Pancreas (tissue), 10 donors: Measurements from ENCODE around the gene ACTN2. TPM values are rescaled to one million over a fixed set of nuclear protein-coding genes. Genes with fewer than 3 reads are reported as not detected.
A peak's percentile ranks its signal among the peaks of the same experiment; 100 is the strongest.

Experiments used
- ATAC-seq, 4 donors: fragments of 200-7000 bp; cut with Tn5 transposase; one replicate each; pipeline versions ENCODE4 v1.8.0 to v1.9.1; 2020; ENCODE audit warnings: mild to moderate bottlenecking in 4 of 4, moderate library complexity in 4 of 4
- DNase-seq, 6 donors: peaks; one replicate each; pipeline ENCODE4 v3.0.0-alpha.2; 2020
- FAIRE-seq: peaks from 2 replicates; lab custom pipeline; 2012; peaks lifted over from hg19 to GRCh38; lab: Jason Lieb, UNC
- H3K27ac ChIP-seq, 4 donors: fragments of 200-600 bp; sonication (generic); 1 replicate in 3 of 4; 2 replicates in 1 of 4; pipeline versions ENCODE4 v1.5.0 to v1.8.0; 2020
- H3K27me3 ChIP-seq, 4 donors: fragments of 200-600 bp; one replicate each; pipeline ENCODE4 v1.8.0; 2021
- H3K36me3 ChIP-seq, 3 donors: fragments of 200-600 bp; sonication (generic) in 1 of 3; one replicate each; pipeline versions ENCODE4 v1.5.0 to v1.8.0; 2020 to 2021
- H3K4me1 ChIP-seq, 3 donors: fragments of 200-600 bp; one replicate each; pipeline ENCODE4 v1.8.0; 2021
- H3K4me3 ChIP-seq, 4 donors: fragments of 200-600 bp; sonication (generic) in 2 of 4; one replicate each; pipeline versions ENCODE4 v1.5.0 to v1.8.0; 2020 to 2021
- H3K9me3 ChIP-seq, 4 donors: fragments of 200-600 bp; one replicate each; pipeline ENCODE4 v1.8.0; 2021
- WGBS, 2 donors: extraction: QIAGEN DNeasy Blood & Tissue Kit; methylation state at CpG; one replicate each; pipeline ENCODE4 v1.1.7; 2013; 5-methylcytosine and 5-hydroxymethylcytosine counted together
- intact Hi-C, 3 donors: fragments of 100-400 bp; cut with DNase I; formaldehyde crosslinking; loops; one replicate each; pipeline versions ENCODE4 v1.11.1 to v1.14.2; 2022
- polyA plus RNA-seq, 2 donors: library from polyadenylated mRNA; stranded (reverse); fragments of 200-250 nt; gene quantifications; one replicate each; pipeline ENCODE4 v1.2.3, GENCODE V29; 2013
- total RNA-seq, 6 donors: library from RNA; stranded (reverse); fragmentation: NEBNext Ultra II Directional in 4 of 6; extraction: Animal tissue kit (Norgen Biotek cat#: 25700) in 4 of 6; gene quantifications; one replicate each; pipeline versions ENCODE4 v1.2.1 to v1.2.4, GENCODE V29; 2021 to 2023
- TF ChIP-seq, protein P1 (sequence below), 4 donors: fragments of 200-600 bp; sonication (generic) in 3 of 4; IDR thresholded peaks; one replicate each; pipeline versions ENCODE4 v1.5.0 to v1.8.0; 2021; ENCODE audit warnings: antibody characterized with exemption in 4 of 4
- donor health status: healthy with polysubstance abuse.
- donor health status: DM: no; HTN: no; CAD: no; lungs with moderate emphysema.
- donor health status: DM: no; HTN: no; CAD: no.
- donor health status: control.
- donor health status: control.
- donor health status: Bipolar disorder and iron deficiency.
- donor health status: DM: yes; HTN: yes; CAD: no.
- donor health status: DM: no; HTN: no; CAD: no.
- donor health status: DM: no; HTN: no; CAD: no.
- donor health status: DM: yes; HTN: yes; CAD: no.

The ACTN2 gene
- total and polyA plus RNA-seq, 8 donors = 0.95 to 4.6 (median 1.5) TPM

DNA sequence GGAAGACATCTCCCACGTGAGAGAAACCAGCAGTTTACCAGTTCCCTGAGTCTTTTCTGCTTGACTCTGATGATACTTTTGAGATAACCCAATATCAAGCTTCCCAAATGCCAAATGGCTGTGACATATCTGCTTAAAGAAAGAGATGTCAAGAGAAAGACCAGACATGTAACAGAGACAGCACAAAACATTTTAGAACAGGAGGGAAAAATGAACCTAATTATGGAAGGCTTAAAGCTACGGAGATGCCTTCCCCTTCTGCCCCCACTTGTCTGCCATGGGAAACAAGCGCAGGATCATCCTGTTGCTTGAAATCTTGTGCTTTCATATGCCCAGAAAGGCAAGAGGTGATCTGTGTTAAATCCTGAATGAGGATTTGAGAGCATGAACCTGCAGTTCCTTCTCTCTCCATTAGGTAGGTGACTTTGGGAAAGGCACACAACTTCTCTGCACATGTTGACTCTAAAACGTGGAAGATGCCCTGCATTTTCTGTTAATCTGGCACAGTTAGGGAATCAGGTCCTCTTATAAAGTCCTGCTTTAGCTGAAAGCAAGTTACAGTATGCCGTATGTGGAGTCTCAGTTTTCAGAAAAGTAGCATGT is 62.1 kb downstream of the ACTN2 start:
- Histone ChIP-seq H3K27ac (no peak overlapping the region), H3K4me1 (no peaks in the 10 kb centered on the region), H3K9me3 (no peaks in the 10 kb centered on the region), H3K27me3 (no peaks in the 10 kb centered on the region), H3K36me3 (no peaks in the 10 kb centered on the region), H3K4me3 (no peak overlapping the region)
- FAIRE-seq = no peak
- WGBS, 2 donors = 74 to 82% methylated on average over 5 of the region's 5 CpGs
- no peak for ATAC-seq
- TF ChIP-seq, protein P1, sequence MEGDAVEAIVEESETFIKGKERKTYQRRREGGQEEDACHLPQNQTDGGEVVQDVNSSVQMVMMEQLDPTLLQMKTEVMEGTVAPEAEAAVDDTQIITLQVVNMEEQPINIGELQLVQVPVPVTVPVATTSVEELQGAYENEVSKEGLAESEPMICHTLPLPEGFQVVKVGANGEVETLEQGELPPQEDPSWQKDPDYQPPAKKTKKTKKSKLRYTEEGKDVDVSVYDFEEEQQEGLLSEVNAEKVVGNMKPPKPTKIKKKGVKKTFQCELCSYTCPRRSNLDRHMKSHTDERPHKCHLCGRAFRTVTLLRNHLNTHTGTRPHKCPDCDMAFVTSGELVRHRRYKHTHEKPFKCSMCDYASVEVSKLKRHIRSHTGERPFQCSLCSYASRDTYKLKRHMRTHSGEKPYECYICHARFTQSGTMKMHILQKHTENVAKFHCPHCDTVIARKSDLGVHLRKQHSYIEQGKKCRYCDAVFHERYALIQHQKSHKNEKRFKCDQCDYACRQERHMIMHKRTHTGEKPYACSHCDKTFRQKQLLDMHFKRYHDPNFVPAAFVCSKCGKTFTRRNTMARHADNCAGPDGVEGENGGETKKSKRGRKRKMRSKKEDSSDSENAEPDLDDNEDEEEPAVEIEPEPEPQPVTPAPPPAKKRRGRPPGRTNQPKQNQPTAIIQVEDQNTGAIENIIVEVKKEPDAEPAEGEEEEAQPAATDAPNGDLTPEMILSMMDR (IDR thresholded peaks at IDR 0.05) = no peak
- DNase-seq = no peak
- intact Hi-C loops = no loop called here

DNA sequence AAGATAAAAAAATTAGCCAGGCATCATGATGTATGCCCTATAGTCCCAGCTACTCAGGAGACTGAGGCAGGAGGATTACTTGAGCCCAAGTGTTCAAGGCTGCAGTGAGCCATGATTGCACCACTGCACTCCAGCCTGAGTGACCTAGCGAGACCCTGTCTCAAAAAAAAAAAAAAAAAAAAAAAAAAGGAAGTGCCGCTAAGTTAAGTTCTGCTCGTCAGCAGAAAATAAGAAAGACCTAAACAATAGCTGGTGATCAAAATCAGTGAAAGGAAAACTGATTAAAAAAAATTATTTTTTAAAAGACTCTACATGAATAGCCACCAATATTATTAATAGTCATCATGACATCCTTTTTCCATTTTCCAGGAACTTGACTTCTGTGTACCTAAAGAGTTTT is 64.6 kb downstream of the ACTN2 start:
- Histone ChIP-seq H3K27ac (no peak overlapping the region), H3K4me3 (no peak overlapping the region), H3K4me1 (no peaks in the 10 kb centered on the region), H3K36me3 (no peaks in the 10 kb centered on the region), H3K9me3 (no peaks in the 10 kb centered on the region), H3K27me3 (no peaks in the 10 kb centered on the region)
- TF ChIP-seq, protein P1 (IDR thresholded peaks at IDR 0.05) = no peak
- DNase-seq (no peak), FAIRE-seq (no peak), ATAC-seq (no peak)
- intact Hi-C loops = no loop called here
- WGBS, 2 donors = 91 to 93% methylated on average over 3 of the region's 3 CpGs

- intact Hi-C loops = no loop called here
Observed at GRCh38 chr1:236751385-236751784, 65.1 kb downstream of the ACTN2 start.

GRCh38 chr1:236751935-236752334 is 65.6 kb downstream of the ACTN2 start:
- FAIRE-seq = no peak

More at GRCh38 chr1:236751385-236751784, 65.1 kb downstream of the ACTN2 start:
- ATAC-seq (no peak), DNase-seq (no peak), FAIRE-seq (no peak)
- Histone ChIP-seq H3K9me3 (no peaks in the 10 kb centered on the region), H3K4me1 (no peaks in the 10 kb centered on the region), H3K27me3 (no peaks in the 10 kb centered on the region), H3K27ac (no peak overlapping the region), H3K4me3 (no peak overlapping the region), H3K36me3 (no peaks in the 10 kb centered on the region)
- WGBS, 2 donors = 85 to 86% methylated on average over 16 of the region's 16 CpGs
- TF ChIP-seq, protein P1 (IDR thresholded peaks at IDR 0.05) = no peak

GRCh38 chr1:236753516-236753915 is 67.2 kb downstream of the ACTN2 start:
- DNase-seq (no peak), ATAC-seq (peak in 3 of 4 donors; percentile 35 to 65 (median 59)), FAIRE-seq (no peak)
- Histone ChIP-seq H3K27ac (no peak overlapping the region), H3K27me3 (no peaks in the 10 kb centered on the region), H3K4me3 (no peak overlapping the region), H3K36me3 (no peaks in the 10 kb centered on the region), H3K9me3 (no peaks in the 10 kb centered on the region), H3K4me1 (no peaks in the 10 kb centered on the region)
- TF ChIP-seq, protein P1 (IDR thresholded peaks at IDR 0.05) = no peak
- 78 to 85% methylated on average over 5 of the region's 5 CpGs for WGBS, 2 donors
- intact Hi-C loops = no loop called here

More at GRCh38 chr1:236751935-236752334, 65.6 kb downstream of the ACTN2 start:
- WGBS, 2 donors = 72 to 75% methylated on average over 4 of the region's 4 CpGs
- TF ChIP-seq, protein P1 (IDR thresholded peaks at IDR 0.05) = no peak
- DNase-seq (no peak), ATAC-seq (no peak)
- H3K36me3 ChIP-seq = no peaks in the 10 kb centered on the region
- no peaks in the 10 kb centered on the region for H3K9me3 ChIP-seq
- H3K27me3 ChIP-seq = no peaks in the 10 kb centered on the region
- no peaks in the 10 kb centered on the region for H3K4me1 ChIP-seq
- H3K4me3 ChIP-seq = no peak overlapping the region
- intact Hi-C loops = no loop called here
- no peak overlapping the region for H3K27ac ChIP-seq
